ENCODE measurements around the gene C2orf78.

GRCh38 chr2:73837847-73838585, 54.0 kb downstream of the C2orf78 start:
- TF ChIP-seq CTCF (IDR thresholded peaks at IDR 0.05), result no peak
- no peak for TF ChIP-seq POLR2A (IDR thresholded peaks at IDR 0.05)
- no peak for TF ChIP-seq POLR2AphosphoS5 (IDR thresholded peaks at IDR 0.05; ENCODE audit: insufficient read depth in 1 of 2, low read depth in 1 of 2)

Data from vagina (tissue), 2 donors.